ENCODE results near the gene RNU7-1. TPM values are rescaled to one million over a fixed set of nuclear protein-coding genes. Genes with fewer than 3 reads are reported as not detected.

The RNU7-1 gene
- total RNA-seq, 1 donor from 2014 or later, result not detected

DNA sequence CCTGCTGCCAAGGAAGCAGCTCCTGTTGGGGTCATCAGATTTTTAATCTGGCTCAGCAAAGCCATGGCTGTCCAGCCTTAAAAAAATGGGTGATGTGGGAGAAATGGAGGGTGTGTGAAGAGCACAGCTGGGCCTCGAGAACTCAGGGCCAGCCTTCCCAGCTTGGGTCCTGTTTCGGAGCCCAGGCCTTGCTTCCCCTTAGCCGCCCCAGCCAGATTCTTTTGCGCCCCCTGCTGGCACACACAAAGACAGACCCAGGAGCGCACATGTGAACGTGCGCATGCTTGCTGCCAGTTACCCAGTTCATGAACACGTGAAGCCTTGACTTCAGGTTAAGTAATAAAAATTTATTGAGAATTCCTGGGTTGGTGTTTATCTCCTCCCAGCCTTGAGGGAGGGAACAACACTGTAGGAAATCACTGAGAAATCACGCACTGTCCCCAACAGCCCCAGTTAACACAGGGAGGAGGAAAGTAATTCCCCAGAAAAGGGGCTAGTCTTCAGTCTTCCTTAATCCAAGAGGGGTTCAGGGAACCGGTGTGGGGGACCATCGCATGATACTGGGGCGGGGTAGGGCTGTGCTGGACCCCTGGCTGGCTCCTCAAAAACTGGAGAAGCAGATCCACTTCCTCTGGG lies 21.5 kb downstream of the RNU7-1 start:
- Mint-ChIP-seq H3K27me3 (no peaks in the 10 kb centered on the region), H3K36me3 (peaks cover 31% of the 10 kb centered on the region), H3K9me3 (no peaks in the 10 kb centered on the region), H3K4me3 (peak overlapping the region; percentile 95), H3K27ac (peak overlapping the region; percentile 99), H3K4me1 (ENCODE audit: unreplicated experiment) (peaks cover 27% of the 10 kb centered on the region)
- DNase-seq (ENCODE audit: extremely low spot score, unreplicated experiment), result peak; percentile 86
- TF ChIP-seq, protein P1, sequence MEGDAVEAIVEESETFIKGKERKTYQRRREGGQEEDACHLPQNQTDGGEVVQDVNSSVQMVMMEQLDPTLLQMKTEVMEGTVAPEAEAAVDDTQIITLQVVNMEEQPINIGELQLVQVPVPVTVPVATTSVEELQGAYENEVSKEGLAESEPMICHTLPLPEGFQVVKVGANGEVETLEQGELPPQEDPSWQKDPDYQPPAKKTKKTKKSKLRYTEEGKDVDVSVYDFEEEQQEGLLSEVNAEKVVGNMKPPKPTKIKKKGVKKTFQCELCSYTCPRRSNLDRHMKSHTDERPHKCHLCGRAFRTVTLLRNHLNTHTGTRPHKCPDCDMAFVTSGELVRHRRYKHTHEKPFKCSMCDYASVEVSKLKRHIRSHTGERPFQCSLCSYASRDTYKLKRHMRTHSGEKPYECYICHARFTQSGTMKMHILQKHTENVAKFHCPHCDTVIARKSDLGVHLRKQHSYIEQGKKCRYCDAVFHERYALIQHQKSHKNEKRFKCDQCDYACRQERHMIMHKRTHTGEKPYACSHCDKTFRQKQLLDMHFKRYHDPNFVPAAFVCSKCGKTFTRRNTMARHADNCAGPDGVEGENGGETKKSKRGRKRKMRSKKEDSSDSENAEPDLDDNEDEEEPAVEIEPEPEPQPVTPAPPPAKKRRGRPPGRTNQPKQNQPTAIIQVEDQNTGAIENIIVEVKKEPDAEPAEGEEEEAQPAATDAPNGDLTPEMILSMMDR (conservative IDR thresholded peaks at IDR 0.05), result peak; percentile 93

DNA sequence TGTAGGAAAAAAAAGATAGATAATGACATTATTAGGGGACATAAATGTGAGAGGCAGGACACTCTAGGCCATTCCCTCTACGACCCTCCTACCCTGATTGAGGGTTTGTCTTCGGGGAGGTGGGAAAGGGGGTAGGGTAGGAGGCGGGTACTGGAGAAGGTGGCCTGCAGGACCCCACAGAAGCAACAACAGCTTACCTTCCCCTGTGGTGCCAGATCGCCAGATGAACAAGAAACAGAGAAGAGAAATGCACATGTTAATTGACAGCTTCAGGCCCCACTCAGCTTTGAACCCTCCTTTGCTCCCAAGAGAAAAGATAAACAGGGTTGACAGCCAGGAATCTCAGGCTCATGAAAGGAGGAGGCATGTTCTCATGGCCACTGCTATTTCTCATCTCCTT lies 22.1 kb downstream of the RNU7-1 start:
- peak overlapping the region; percentile 99 for H3K27ac Mint-ChIP-seq
- TF ChIP-seq, protein P1 (conservative IDR thresholded peaks at IDR 0.05), result no peak
- H3K36me3 Mint-ChIP-seq, result peaks cover 32% of the 10 kb centered on the region
- peaks cover 29% of the 10 kb centered on the region for H3K4me1 Mint-ChIP-seq (ENCODE audit: unreplicated experiment)
- H3K27me3 Mint-ChIP-seq, result no peaks in the 10 kb centered on the region
- DNase-seq (ENCODE audit: extremely low spot score, unreplicated experiment), result no peak
- H3K4me3 Mint-ChIP-seq, result peak overlapping the region; percentile 95
- no peaks in the 10 kb centered on the region for H3K9me3 Mint-ChIP-seq

DNA sequence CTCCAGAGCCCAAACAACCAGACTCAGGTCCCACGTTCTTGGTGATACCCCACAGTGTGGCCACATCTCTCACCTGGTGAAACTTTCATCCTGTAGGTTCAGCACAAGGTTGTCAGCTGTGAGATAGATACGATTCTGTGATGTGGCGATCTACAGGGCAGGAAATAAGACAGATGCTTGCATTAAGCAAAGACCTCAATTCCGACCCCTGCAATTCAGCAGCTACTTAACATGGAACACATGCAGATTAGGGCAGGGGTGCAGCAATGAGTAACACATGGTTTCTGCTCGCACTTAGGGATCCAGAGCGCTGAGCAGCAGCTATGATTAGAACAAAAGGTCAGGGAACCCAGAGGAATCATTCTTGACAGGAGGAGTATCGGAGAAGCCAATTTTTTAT lies 22.7 kb downstream of the RNU7-1 start:
- Mint-ChIP-seq H3K4me3 (peak overlapping the region; percentile 55), H3K27me3 (no peaks in the 10 kb centered on the region), H3K27ac (peak overlapping the region; percentile 99), H3K9me3 (no peaks in the 10 kb centered on the region), H3K36me3 (peaks cover 35% of the 10 kb centered on the region), H3K4me1 (ENCODE audit: unreplicated experiment) (peaks cover 32% of the 10 kb centered on the region)
- TF ChIP-seq, protein P1 (conservative IDR thresholded peaks at IDR 0.05), result no peak
- no peak for DNase-seq (ENCODE audit: extremely low spot score, unreplicated experiment)

DNA sequence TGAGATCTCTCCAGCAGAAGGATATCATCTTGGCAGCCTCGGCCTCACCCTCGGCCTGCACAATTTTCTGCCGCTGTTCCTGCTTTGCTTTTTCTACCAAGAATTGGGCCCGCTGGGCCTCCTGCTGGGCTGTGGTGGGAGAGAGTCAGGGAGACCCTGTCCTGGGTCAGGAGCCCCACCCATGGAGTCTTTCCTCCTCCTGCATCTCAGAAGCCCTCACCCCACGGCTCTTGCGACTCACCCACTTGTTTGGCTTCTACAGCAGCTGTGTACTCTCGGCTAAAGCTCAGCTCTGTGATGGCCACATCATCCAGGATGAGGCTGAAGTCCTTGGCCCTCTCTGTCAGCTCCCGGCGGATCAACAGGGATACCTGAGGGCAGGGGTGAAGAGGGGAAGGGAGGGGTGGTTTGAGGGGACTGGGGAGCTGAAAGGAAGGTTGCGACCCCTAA lies 24.1 kb downstream of the RNU7-1 start:
- Mint-ChIP-seq H3K9me3 (no peaks in the 10 kb centered on the region), H3K27me3 (no peaks in the 10 kb centered on the region), H3K4me1 (ENCODE audit: unreplicated experiment) (peaks cover 23% of the 10 kb centered on the region), H3K27ac (peak overlapping the region; percentile 67), H3K4me3 (peak overlapping the region; percentile 37), H3K36me3 (peaks cover 35% of the 10 kb centered on the region)
- no peak for DNase-seq (ENCODE audit: extremely low spot score, unreplicated experiment)
- TF ChIP-seq, protein P1 (conservative IDR thresholded peaks at IDR 0.05), result no peak

DNA sequence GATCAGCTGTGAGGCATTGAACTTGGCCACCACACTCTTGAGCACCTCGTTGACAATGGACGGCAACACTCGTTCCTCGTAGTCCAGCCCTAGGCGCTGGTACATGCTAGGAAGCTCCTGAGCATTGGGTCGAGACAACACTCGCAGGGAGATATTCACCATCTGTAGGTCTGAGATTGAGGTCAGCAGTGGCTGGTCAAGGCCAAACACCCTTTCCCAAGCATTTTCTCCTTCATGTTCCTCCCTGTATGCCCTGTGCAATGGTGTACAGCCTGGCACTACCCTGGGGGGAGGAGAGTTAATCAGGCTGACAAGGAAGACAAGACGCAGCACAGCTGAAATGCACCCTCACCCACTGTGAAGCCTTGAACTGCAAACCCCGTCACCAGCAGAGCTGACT lies 24.8 kb downstream of the RNU7-1 start:
- Mint-ChIP-seq H3K9me3 (no peaks in the 10 kb centered on the region), H3K27me3 (no peaks in the 10 kb centered on the region), H3K4me3 (peak overlapping the region; percentile 100), H3K4me1 (ENCODE audit: unreplicated experiment) (peaks cover 23% of the 10 kb centered on the region), H3K27ac (peak overlapping the region; percentile 98), H3K36me3 (peaks cover 35% of the 10 kb centered on the region)
- DNase-seq (ENCODE audit: extremely low spot score, unreplicated experiment), result no peak
- TF ChIP-seq, protein P1 (conservative IDR thresholded peaks at IDR 0.05), result no peak
